Suprapubic skin (tissue), 4 donors: ENCODE measurements around the gene RPTOR. TPM values are rescaled to one million over a fixed set of nuclear protein-coding genes. Genes with fewer than 3 reads are reported as not detected.
"Not testable (repeated sequence)": the region's sequence is repeated elsewhere in the genome, so short reads cannot be mapped to it uniquely, and the experiment has no call there.

ENCODE experiments used
- DNase-seq, 2 donors: peaks; one replicate each; pipeline ENCODE4 v3.0.0-alpha.2; 2019; ENCODE audit warnings: low spot score in 2 of 2
- H3K27ac ChIP-seq: fragments of 200-600 bp; sonication (generic); one replicate; pipeline ENCODE4 v1.5.1; 2019
- H3K27me3 ChIP-seq: fragments of 200-600 bp; sonication (generic); one replicate; pipeline ENCODE4 v1.5.1; 2019
- H3K36me3 ChIP-seq: fragments of 200-600 bp; sonication (generic); one replicate; pipeline ENCODE4 v1.5.1; 2019
- H3K4me1 ChIP-seq: fragments of 200-600 bp; sonication (generic); one replicate; pipeline ENCODE4 v1.5.1; 2019
- H3K4me3 ChIP-seq: fragments of 200-600 bp; sonication (generic); one replicate; pipeline ENCODE4 v1.5.1; 2019; ENCODE audit warnings: mild to moderate bottlenecking
- H3K9me3 ChIP-seq: fragments of 200-600 bp; sonication (generic); one replicate; pipeline ENCODE4 v1.5.1; 2019
- CTCF ChIP-seq, 2 donors: fragments of 200-600 bp in 1 of 2; fragments of 450-650 bp in 1 of 2; sonication (generic) in 1 of 2; IDR thresholded peaks; one replicate each; pipeline ENCODE4 v1.5.1; 2016 to 2019; ENCODE audit warnings: antibody characterized with exemption in 2 of 2, mild to moderate bottlenecking in 1 of 2, moderate library complexity in 1 of 2
- EP300 ChIP-seq: sonication (generic); formaldehyde crosslinking; IDR thresholded peaks from one replicate; pipeline ENCODE4 v1.6.1; 2017; ENCODE audit warnings: antibody characterized with exemption
- POLR2A ChIP-seq, 2 donors: fragments of 450-650 bp; IDR thresholded peaks; one replicate each; pipeline ENCODE4 v1.6.1; 2017; ENCODE audit warnings: antibody characterized with exemption in 2 of 2, mild to moderate bottlenecking in 2 of 2, moderate library complexity in 2 of 2
- POLR2AphosphoS5 ChIP-seq, 3 donors: sonication (generic); formaldehyde crosslinking; IDR thresholded peaks; one replicate each; pipeline ENCODE4 v1.6.1; 2017; ENCODE audit warnings: antibody characterized with exemption in 3 of 3
- WGBS: methylation state at CpG from one replicate; pipeline ENCODE4 v1.1.5; 2018; 5-methylcytosine and 5-hydroxymethylcytosine counted together
- total RNA-seq, 4 donors: library from RNA; depleted of rRNA; stranded (reverse); fragments of >200 nt; gene quantifications; one replicate each; pipeline ENCODE4 v1.1.0, GENCODE V29; 2016

RPTOR gene
- total RNA-seq, 4 donors from 2014 or later: 45.8 to 84.6 (median 53.0) TPM

GRCh38 chr17:80575057-80575875, 30.6 kb downstream of the RPTOR start:
- DNase-seq: peak; percentile 78 to 91
- TF ChIP-seq POLR2AphosphoS5 (IDR thresholded peaks at IDR 0.05) (peak in 1 of 3 donors; percentile 65), POLR2A (IDR thresholded peaks at IDR 0.05) (no peak), EP300 (no peak), CTCF (IDR thresholded peaks at IDR 0.05) (peak; percentile 97 to 98)
- 34% methylated on average over 17 of the region's 17 CpGs for WGBS

DNA sequence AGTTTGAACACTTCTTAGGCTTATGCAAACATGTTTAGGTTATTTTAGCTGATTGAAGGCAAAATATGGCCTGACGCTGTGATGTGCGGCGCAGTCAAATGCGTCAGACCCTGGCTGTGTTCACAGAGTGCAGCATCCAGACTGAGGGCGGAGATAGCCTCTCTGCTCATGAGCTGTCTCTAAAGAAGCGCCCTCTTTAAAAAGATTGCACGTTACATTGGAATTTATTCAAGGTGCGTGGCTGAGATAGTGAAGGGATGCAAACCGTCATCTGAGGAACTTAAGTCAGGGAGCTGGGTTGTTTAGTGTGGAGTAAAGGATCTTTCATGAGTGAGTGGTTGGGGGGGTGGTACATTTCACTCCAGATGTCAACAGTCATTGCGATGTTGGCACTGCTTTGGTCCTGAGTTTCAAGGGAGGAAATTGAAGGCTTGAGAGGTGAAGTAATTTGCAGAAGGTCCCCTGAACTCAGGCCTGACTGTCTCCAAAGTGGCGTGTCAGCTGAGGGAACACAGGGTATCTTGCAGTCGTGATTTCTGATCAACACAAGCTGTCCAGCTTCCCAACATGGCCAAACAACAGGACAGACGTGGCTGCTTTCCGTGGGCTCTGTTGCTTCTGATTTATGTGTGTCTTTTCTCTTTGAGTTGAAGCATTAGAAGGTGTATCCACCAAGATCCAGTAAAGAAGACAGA, 33.4 kb downstream of the RPTOR start:
- no peak for DNase-seq
- no peak overlapping the region for H3K27ac ChIP-seq
- no peak for TF ChIP-seq EP300
- no peak for TF ChIP-seq CTCF (IDR thresholded peaks at IDR 0.05)
- TF ChIP-seq POLR2AphosphoS5 (IDR thresholded peaks at IDR 0.05): no peak
- no peak for TF ChIP-seq POLR2A (IDR thresholded peaks at IDR 0.05)
- no peaks in the 10 kb centered on the region for H3K36me3 ChIP-seq
- H3K27me3 ChIP-seq: no peaks in the 10 kb centered on the region
- no peak overlapping the region for H3K4me3 ChIP-seq
- H3K9me3 ChIP-seq: no peaks in the 10 kb centered on the region
- H3K4me1 ChIP-seq: no peaks in the 10 kb centered on the region
- WGBS: 91% methylated on average over 14 of the region's 14 CpGs

More at GRCh38 chr17:80575057-80575875, 30.6 kb downstream of the RPTOR start:
- no peaks in the 10 kb centered on the region for H3K9me3 ChIP-seq
- no peak overlapping the region for H3K27ac ChIP-seq
- H3K27me3 ChIP-seq: no peaks in the 10 kb centered on the region
- no peaks in the 10 kb centered on the region for H3K4me1 ChIP-seq
- no peaks in the 10 kb centered on the region for H3K36me3 ChIP-seq
- H3K4me3 ChIP-seq: no peak overlapping the region

DNA sequence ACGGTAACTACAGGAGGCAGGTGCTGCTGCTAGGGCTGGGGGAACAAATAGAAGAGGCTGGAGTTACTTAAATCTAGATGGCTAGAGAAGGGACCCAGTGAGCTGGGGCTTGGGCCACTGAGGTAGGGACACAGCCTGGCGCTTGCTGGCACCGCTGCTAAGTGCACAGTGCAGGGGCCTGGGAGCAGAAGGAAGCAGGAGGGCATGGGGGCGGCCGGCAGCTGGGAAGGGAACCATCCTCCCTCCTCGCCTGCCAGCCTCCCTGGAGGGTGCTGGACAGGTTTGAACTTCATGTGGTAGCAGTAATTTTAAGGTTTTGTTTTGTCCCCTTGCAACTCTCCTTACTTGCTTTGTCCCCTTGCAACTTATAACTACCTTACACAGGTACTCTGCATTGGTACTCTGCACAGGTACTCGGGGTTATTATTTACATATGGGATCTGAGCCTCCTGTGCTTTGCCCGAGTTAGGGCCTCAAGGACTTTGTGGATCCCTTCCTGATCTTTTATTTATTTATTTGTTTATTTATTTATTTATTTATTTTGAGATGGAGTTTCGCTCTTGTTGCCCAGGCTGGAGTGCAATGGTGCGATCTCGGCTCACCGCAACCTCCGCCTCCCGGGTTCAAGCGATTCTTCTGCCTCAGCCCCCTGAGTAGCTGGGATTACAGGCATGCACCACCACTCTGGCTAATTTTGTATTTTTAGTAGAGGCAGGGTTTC, 34.2 kb downstream of the RPTOR start:
- not testable (repeated sequence) for H3K27me3 ChIP-seq, H3K4me3 ChIP-seq, H3K4me1 ChIP-seq, H3K9me3 ChIP-seq, H3K36me3 ChIP-seq, DNase-seq, H3K27ac ChIP-seq
- 96% methylated on average over 15 of the region's 15 CpGs for WGBS

DNA sequence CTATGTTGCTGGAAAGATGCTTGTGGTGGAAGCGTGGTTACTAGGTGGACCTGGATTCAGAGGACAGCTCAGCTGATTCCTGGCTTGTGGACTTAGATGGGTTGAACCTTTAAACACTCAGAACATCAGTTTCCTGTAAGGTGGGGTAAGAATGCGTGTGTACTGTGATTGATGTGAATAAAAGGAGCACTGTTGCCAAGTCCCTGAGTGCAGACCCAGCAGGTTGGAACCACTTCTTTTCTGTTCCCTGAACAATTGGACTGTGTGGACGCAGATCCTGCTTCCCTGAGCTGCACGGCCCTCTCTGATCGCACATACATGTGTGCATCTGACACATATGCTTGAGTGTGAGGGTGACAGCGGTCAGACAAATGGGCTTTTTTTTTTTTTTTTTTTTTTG, 37.5 kb downstream of the RPTOR start:
- WGBS: 100% methylated on average over 5 of the region's 6 CpGs
- no peaks in the 10 kb centered on the region for H3K27me3 ChIP-seq
- no peak overlapping the region for H3K4me3 ChIP-seq
- H3K27ac ChIP-seq: no peak overlapping the region
- no peaks in the 10 kb centered on the region for H3K36me3 ChIP-seq
- no peaks in the 10 kb centered on the region for H3K9me3 ChIP-seq
- no peaks in the 10 kb centered on the region for H3K4me1 ChIP-seq
- DNase-seq: no peak
- TF ChIP-seq POLR2AphosphoS5 (IDR thresholded peaks at IDR 0.05) (no peak), CTCF (IDR thresholded peaks at IDR 0.05) (no peak), POLR2A (IDR thresholded peaks at IDR 0.05) (no peak), EP300 (no peak)

DNA sequence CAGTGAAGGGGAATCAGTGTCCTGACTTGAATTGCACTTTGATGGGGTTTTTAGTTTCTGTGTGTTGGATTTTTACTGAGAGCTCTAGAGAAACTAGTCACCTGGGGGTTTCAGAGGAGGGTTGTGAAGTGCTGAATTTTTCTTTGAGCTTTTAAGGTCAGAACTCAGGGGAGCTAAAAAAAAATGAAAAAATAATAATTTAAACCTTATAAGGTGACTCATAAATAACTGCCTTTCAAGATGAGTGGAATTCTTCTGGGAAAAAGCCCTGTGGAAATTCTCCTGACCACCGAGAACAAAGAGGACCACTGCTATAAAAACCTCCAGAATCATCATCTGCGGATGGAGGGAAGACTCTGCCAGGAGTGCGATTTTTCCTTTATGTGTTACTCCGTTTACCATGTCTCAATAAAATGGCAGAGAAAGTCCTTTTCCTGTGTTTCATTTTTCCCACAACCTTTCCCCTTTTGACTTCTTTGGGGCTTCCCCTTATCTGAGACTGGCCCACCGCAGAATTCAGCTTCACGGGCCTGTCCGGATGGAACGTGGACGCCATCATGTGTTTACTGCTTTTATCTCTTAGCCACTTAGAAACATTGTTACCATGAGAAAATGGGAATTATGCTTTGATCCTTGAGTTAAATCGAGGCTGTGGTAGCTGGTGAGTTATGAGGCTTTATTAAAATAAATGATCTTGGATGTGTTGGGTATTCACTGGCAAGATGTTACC, 39.7 kb downstream of the RPTOR start:
- WGBS: 85% methylated on average over 10 of the region's 10 CpGs
- Histone ChIP-seq H3K4me3 (no peak overlapping the region), H3K36me3 (no peaks in the 10 kb centered on the region), H3K9me3 (no peaks in the 10 kb centered on the region), H3K27ac (no peak overlapping the region), H3K27me3 (no peaks in the 10 kb centered on the region), H3K4me1 (no peaks in the 10 kb centered on the region)
- TF ChIP-seq POLR2A (IDR thresholded peaks at IDR 0.05) (no peak), EP300 (no peak), CTCF (IDR thresholded peaks at IDR 0.05) (no peak), POLR2AphosphoS5 (IDR thresholded peaks at IDR 0.05) (no peak)
- DNase-seq: no peak
